ENCODE results near the gene TNNC1.

Gene TNNC1

DNA sequence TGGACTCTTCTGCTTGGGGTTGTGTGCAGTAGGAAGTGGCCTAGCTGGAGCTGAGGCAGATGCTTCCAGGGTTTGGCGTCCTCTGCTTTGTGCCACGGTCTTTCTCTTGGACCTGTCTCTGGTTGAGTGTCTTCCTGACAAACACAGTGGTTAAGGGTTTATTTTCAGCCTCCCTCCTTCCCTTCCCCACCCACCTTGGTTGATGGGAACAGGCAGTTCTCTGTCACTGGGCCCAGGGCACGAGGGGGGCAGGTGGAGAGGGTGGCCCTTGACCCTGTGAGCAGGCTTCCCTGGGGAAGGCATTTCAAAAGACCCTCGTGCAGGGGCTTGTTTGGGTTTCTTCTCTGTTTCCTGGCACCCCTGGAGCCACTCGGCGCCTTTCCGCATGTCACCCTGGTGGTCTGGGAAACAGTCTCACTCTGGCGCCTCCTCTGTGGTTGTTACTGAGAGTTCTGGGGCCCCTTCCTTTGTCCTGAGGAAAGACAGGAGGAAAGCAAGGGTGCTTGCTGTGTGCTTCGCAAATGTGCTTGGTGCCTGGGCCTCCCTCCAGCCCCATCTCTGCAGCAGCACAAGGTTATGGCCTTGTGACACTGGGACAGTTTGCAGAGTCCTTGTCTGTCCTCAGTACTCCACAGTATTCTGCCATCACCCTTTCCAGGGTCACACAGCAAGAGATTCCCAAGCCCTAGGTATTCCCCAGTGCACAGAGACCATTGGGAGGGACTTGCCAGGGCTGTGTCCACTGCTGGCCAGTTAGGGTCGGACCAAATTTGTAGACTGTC, 31.0 kb upstream of the TNNC1 start:
- FAIRE-seq (no peak), DNase-seq (ENCODE audit: insufficient read length, low spot score) (no peak)
- no peak for TF ChIP-seq POU2F2 (IDR thresholded peaks at IDR 0.05; ENCODE audit: low read depth, low read length)
- TF ChIP-seq TAF1 (IDR thresholded peaks at IDR 0.05; ENCODE audit: low read depth, low read length): no peak
- no peak for TF ChIP-seq SPI1 (IDR thresholded peaks at IDR 0.05; ENCODE audit: low read depth, low read length)
- no peak for TF ChIP-seq PAX5 (IDR thresholded peaks at IDR 0.05; ENCODE audit: insufficient read depth, low read length, severe bottlenecking)
- TF ChIP-seq POLR2AphosphoS5 (IDR thresholded peaks at IDR 0.05; ENCODE audit: low read depth, low read length): no peak
- no peak for TF ChIP-seq POLR2A (IDR thresholded peaks at IDR 0.05; ENCODE audit: low read depth, low read length)

DNA sequence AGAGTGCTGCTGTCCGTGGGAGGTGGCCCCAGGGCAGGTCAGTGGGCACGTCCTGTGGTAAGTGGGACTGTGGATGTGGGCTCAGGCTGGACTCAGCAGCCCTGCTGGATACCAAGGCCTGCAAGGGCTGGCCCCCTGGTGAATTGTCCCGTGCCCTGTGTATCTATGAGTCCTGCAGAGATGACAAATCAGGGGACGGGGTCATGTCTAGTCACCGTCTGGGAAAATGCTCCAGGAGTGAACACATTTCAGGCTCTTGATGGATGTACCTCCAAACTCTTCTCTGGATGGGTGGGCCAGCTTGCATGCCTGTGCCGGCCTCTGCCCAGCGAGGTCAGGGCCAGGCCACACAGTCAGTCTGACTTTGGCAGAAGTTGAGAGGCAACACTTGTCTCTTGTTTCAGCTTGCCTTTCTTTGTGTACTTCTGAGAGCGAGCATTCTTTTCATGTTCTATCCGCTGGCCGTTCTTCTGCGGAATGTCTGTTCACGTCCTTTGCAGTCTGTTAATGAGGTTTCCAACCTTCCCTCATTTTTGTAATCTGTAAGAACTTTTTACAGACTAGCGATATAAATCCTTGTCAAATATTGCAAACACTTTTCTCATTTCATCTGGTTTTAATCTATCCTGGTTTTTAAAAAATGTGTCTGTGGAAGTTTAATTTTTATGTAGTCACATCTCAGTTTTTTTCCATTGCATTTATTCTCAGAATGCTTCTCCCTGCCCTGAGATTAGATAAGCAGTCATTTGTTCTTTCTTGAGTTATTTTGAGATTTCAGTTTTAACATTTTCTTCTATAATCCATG, 29.9 kb upstream of the TNNC1 start:
- FAIRE-seq (no peak), DNase-seq (ENCODE audit: insufficient read length, low spot score) (no peak)
- TF ChIP-seq POLR2A (IDR thresholded peaks at IDR 0.05; ENCODE audit: low read depth, low read length): no peak
- TF ChIP-seq PAX5 (IDR thresholded peaks at IDR 0.05; ENCODE audit: insufficient read depth, low read length, severe bottlenecking): no peak

DNA sequence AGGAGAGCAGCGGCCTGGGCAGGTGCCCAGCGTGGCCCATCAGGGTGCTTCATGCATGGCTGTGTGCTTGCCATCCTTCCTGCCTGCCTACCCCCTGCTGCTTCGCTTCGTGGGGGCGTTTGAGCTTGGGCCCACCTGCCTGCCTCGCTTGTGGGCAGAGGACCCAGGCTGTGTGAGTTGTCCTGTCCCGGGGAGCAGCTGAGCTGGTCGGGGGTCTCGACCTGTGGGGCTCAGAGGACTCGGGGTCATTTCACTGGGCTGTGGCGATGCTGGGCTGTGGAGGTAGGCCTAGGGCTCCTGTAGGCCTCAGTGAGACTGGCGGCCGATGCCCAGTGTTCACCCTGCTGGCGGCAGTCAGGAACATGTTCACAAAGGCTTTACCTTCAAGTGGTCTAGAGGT, 29.2 kb upstream of the TNNC1 start:
- no peak for DNase-seq (ENCODE audit: insufficient read length, low spot score)
- no peak for FAIRE-seq
- TF ChIP-seq SPI1 (IDR thresholded peaks at IDR 0.05; ENCODE audit: low read depth, low read length): no peak
- TF ChIP-seq POLR2A (IDR thresholded peaks at IDR 0.05; ENCODE audit: low read depth, low read length): no peak
- no peak for TF ChIP-seq TAF1 (IDR thresholded peaks at IDR 0.05; ENCODE audit: low read depth, low read length)
- no peak for TF ChIP-seq POLR2AphosphoS5 (IDR thresholded peaks at IDR 0.05; ENCODE audit: low read depth, low read length)

DNA sequence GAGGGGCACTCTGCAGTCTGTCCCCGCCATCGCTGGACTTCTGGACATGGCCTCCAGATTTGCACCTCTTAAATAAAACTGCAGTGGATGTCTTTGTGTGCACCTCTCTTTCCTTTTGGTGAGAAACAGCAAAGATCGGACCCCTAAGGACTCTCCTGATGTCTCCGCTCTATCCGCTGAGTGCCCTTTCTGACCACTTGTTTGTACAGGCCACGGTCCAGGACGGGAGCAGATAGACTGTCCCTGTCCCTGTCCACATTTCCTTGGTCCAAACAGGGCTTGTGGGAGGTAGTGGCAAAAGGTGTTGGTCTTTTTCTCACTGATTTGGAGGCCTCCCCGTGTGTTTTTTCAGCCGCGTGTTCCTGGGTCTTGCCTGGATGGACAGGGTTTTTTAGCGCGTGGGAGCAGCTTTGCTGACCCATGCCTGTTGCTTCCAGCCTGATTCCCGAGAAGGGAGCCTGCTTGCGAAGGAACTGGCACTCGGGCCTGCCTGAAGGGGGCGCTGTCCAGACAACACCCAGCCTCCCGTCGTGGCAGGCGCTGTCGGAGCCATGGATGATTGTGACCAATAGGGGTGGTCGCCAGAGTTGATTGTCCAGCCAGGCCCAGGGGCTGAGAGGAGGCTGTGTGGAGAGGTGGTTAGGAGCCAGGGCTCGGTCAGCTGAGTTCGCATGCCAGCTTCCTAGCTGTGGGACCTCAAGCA, 28.1 kb upstream of the TNNC1 start:
- FAIRE-seq: no peak
- DNase-seq (ENCODE audit: insufficient read length, low spot score): no peak
- TF ChIP-seq POLR2AphosphoS5 (IDR thresholded peaks at IDR 0.05; ENCODE audit: low read depth, low read length) (no peak), POLR2A (IDR thresholded peaks at IDR 0.05; ENCODE audit: low read depth, low read length) (no peak), TAF1 (IDR thresholded peaks at IDR 0.05; ENCODE audit: low read depth, low read length) (no peak), PAX5 (IDR thresholded peaks at IDR 0.05; ENCODE audit: insufficient read depth, low read length, severe bottlenecking) (no peak), POU2F2 (IDR thresholded peaks at IDR 0.05; ENCODE audit: low read depth, low read length) (no peak), SPI1 (IDR thresholded peaks at IDR 0.05; ENCODE audit: low read depth, low read length) (no peak)

DNA sequence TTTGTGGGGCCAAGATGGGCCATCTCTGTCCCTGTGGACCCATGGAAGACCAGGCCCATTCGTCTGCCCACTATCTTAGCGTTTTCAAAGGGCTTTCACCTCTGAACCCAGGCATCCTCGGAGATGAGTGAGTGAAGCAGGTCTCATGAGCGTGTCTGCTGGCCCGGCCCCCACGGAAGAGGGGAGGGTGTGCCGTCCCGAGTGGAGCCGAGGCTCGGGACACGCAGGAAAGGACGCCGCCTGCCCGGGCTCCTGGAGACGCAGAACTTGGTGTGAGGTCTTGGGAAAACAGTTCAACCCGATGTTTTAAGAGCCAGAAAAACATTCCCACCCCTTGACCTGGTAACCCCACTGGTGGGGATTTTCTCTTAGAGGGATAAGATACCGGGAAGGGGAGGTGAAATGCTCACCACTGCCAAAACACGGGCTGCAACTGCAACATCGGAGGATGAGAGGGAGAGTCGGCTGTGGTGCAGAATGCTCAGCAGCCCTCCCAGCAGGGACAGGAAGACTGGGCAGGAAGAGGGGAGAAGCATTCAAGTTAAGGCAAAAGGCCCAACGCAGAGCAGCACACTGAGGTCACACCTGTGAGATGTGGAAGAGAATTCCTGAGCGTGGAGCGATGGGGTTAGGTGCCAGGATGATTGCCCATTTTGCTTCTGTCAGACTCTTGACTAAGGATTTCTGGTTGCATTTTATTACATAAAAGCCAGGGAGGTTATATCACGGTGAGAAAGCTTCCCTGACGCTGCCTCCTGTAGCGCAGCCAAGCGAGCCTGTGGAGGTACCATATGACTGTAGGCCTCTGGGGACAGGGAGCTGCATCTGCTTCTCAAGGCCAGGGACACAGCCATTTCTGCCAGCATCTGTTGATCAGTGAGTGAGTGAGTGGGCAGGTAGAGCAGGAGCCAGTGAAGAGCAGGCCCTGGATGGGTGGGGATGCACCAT, 27.2 kb upstream of the TNNC1 start:
- FAIRE-seq (no peak), DNase-seq (ENCODE audit: insufficient read length, low spot score) (no peak)
- TF ChIP-seq POLR2AphosphoS5 (IDR thresholded peaks at IDR 0.05; ENCODE audit: low read depth, low read length) (no peak), SPI1 (IDR thresholded peaks at IDR 0.05; ENCODE audit: low read depth, low read length) (no peak), PAX5 (IDR thresholded peaks at IDR 0.05; ENCODE audit: insufficient read depth, low read length, severe bottlenecking) (no peak), TAF1 (IDR thresholded peaks at IDR 0.05; ENCODE audit: low read depth, low read length) (no peak), POU2F2 (IDR thresholded peaks at IDR 0.05; ENCODE audit: low read depth, low read length) (no peak), POLR2A (IDR thresholded peaks at IDR 0.05; ENCODE audit: low read depth, low read length) (no peak)

DNA sequence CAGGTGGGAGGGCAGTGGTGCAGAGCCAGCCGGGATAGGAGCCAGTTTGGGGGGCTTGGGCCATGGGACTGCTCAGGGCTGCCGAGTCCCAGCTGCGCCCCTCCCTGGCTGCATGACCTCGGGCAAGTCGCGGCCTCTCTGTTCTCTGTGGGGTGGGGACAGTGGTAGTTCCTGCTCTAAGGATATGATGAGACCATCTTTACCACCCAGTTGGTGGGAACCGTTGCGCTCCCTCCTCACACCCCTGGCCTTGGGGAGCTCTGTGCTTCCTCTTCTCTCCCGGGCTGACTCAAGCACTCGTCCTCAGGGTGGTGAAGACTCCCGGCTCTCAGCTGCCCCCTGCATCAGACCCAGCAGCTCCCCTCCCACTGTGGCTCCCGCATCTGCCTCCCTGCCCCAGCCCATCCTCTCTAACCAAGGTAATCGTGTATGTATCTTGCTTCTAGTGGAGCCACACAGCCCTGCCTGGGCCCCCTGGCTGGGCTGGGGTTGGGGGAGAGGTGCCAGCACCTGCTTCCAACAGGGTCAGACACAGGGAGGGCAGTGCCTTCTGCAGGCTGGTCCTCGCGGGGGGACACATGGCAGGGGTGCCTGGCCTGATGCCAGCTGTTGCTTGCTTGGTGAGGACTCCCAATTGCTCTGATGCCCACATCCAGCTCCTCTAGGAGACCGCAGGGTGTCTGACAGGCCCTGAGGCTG, 26.2 kb upstream of the TNNC1 start:
- DNase-seq (ENCODE audit: insufficient read length, low spot score): no peak
- no peak for TF ChIP-seq PAX5 (IDR thresholded peaks at IDR 0.05; ENCODE audit: insufficient read depth, low read length, severe bottlenecking)
- no peak for TF ChIP-seq TAF1 (IDR thresholded peaks at IDR 0.05; ENCODE audit: low read depth, low read length)
- TF ChIP-seq POLR2A (IDR thresholded peaks at IDR 0.05; ENCODE audit: low read depth, low read length): no peak
- TF ChIP-seq SPI1 (IDR thresholded peaks at IDR 0.05; ENCODE audit: low read depth, low read length): no peak
- TF ChIP-seq POLR2AphosphoS5 (IDR thresholded peaks at IDR 0.05; ENCODE audit: low read depth, low read length): no peak
- no peak for TF ChIP-seq POU2F2 (IDR thresholded peaks at IDR 0.05; ENCODE audit: low read depth, low read length)
- no peak for FAIRE-seq

DNA sequence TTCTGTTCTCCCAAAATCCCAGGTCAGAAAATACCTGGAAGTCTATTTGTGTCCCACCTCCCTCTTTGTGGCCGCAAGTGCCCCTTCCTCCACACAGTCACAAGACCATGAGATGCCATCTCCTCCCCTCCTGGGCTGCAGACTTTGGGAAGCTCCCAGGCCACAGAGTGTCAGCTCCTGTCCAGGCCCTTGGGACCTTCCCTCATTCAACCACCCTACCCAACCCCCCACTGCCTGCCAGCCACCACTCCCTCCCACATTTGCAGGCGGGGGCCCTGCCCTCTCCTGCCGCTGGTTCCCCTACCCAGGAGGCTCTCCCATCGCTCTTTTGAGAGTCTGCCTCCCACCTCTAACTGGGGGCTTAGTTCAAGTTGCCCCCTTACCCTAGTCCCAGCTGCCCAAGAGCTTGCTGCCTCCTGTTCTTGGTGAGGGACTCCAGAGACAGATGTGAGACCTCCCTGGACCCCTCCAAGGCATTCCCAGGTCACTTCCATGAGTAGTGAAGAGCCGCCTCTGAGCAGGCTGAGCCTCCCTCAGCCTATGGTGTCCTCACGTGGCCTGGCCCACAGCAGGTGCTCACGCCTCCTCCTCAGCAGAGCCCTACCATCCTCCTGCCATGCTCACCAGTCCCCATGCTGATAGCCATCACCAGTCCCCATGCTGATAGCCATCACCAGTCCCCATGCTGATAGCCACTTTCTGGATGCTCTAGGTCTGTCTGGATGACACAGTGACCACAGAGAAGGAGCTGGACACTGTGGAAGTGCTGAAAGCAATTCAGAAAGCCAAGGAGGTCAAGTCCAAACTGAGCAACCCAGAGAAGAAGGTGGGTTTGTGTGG, 25.4 kb upstream of the TNNC1 start:
- no peak for DNase-seq (ENCODE audit: insufficient read length, low spot score)
- no peak for FAIRE-seq
- TF ChIP-seq PAX5 (IDR thresholded peaks at IDR 0.05; ENCODE audit: insufficient read depth, low read length, severe bottlenecking) (no peak), POLR2A (IDR thresholded peaks at IDR 0.05; ENCODE audit: low read depth, low read length) (no peak), SPI1 (IDR thresholded peaks at IDR 0.05; ENCODE audit: low read depth, low read length) (no peak), POU2F2 (IDR thresholded peaks at IDR 0.05; ENCODE audit: low read depth, low read length) (no peak), TAF1 (IDR thresholded peaks at IDR 0.05; ENCODE audit: low read depth, low read length) (no peak), POLR2AphosphoS5 (IDR thresholded peaks at IDR 0.05; ENCODE audit: low read depth, low read length) (no peak)

DNA sequence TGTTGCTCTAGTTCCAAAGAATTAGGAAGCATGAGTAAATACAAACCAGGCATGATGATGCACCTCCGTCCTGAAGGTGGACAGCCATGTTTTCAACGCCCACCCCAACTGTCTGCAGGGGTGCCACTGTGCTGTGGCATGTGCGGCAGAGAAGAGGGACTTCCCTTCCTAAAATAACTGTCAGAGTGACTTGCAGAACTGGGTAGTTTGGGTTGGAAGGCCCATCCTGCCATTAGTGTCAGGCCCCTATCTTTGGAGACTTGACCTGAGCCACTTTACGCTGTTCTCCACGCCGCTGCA, 23.9 kb upstream of the TNNC1 start:
- no peak for TF ChIP-seq POLR2A (IDR thresholded peaks at IDR 0.05; ENCODE audit: low read depth, low read length)
- TF ChIP-seq POLR2AphosphoS5 (IDR thresholded peaks at IDR 0.05; ENCODE audit: low read depth, low read length): no peak
- TF ChIP-seq SPI1 (IDR thresholded peaks at IDR 0.05; ENCODE audit: low read depth, low read length): no peak
- no peak for TF ChIP-seq TAF1 (IDR thresholded peaks at IDR 0.05; ENCODE audit: low read depth, low read length)
- TF ChIP-seq POU2F2 (IDR thresholded peaks at IDR 0.05; ENCODE audit: low read depth, low read length): no peak
- TF ChIP-seq PAX5 (IDR thresholded peaks at IDR 0.05; ENCODE audit: insufficient read depth, low read length, severe bottlenecking): no peak
- no peak for FAIRE-seq
- no peak for DNase-seq (ENCODE audit: insufficient read length, low spot score)
